UCSD-AML1 (cell line): ENCODE data around the gene GDPD5.
A peak's percentile ranks its signal among the peaks of the same experiment; 100 is the strongest.

Source experiments
- DNase-seq: peaks from one replicate; lab custom pipeline; 2025; ENCODE audit not compliant: unreplicated experiment; lab: John Stamatoyannopoulos, UW

GDPD5 gene

DNA sequence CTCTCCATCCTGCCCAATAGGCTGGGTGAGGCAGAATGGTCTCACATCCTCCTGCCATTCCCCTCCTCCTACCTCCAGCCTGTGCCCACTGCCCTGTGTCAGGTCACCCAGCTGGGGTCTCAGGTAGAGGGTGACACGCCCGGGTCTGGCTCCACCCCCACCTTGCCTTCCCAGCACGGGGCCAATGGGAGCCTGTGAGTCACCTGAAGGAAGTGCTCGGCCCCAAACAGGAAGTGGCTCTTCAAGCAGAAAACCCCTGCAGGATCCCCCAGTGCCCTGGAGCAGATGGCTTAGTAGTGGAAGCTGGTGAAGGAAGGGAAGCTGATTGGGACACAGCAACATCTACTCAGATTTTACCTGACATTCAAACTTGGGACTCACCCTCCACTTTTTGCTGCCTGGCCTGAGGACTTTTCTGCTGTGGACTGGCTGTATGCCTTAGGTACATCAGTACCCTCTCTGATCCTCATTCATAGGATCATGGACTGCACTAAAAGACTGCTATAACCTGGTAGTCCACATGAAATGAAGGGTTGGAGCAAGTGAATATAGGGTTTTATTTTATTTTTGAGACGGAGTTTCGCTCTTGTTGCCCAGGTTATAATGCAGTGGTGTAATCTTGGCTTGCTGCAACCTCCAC, 33.4 kb downstream of the GDPD5 start:
- DNase-seq: peak; percentile 65

DNA sequence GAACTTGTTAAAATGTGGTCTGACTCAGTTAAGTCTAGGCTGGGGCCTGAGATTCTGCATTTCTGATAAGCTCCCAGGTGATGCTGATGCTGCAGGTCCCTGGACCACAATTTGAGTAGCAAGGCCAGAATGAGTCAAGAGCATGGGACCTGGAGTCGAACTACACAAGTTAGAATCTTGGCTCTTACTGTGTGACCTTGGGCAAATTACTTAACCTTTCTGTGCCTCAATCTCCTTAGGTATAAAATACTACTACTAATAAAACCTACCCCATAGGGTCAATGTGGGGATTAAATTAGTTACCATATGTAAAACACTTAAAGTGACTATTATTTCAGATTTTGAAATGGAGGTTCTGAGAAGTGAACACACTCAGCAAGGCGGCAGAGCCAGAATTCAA, 34.3 kb downstream of the GDPD5 start:
- DNase-seq: no peak

DNA sequence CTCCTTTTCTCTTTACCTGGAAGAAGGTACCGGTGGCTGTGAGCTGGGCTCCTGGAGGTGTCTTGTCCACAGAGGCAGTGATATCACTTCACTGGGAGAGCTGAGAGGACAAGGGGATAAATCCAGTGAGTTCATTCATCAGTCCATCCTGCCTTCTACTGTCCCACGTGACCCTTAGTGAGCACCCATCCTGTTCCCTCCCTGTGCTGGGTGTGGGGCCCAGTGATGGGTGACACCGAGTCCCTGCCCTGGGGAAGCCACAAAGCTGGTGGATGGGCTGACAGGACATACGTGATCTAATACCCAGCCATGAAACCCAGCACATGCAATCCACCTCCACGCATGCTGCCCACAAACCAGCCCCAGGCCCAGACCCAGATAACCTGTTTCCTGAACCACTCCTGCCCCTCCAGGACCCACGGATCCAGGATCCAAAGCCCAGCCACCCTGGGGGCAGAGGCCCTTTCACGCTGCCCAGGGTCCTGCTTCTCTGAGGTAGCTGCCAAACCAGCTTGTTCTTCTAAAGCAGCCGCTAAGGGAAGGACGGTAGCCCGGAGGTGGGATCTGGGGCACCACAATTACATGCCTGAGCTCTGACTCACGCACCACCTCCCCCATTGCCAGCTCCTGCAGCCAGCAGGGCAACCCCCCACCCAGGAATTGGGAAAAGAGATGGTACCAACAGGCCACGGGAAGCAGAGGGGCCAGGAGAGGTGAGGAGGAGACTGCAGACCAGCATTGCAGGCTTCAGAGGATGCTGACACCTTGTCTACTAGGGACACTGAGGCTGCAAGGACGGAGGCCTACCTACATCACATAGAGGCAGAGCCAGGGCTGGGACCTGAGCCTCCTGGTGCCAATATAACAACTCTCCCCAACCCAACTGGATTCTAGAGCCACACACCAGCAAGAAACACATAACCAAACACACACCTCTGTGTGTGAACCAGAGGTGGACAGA, 35.2 kb downstream of the GDPD5 start:
- no peak for DNase-seq

DNA sequence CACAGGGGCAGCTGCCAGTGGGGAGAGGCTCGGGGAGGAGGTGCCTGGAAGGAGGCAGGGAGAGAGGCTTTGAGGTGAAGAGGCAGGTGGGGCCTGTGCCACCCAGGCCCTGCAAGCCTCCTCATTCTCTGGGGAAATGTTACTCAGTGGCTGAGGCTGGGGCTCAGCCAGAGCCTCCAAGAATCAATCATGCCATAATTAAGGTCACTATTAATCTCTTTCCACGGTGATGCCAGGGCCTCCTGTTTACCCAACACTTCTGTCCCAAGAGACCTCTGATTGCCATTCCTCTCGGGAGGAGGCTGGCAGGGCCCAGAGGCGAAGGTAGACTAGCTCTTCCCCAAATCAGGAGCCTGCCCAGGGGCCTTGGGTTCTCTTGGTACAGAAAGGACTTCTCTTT, 38.4 kb downstream of the GDPD5 start:
- DNase-seq: no peak

DNA sequence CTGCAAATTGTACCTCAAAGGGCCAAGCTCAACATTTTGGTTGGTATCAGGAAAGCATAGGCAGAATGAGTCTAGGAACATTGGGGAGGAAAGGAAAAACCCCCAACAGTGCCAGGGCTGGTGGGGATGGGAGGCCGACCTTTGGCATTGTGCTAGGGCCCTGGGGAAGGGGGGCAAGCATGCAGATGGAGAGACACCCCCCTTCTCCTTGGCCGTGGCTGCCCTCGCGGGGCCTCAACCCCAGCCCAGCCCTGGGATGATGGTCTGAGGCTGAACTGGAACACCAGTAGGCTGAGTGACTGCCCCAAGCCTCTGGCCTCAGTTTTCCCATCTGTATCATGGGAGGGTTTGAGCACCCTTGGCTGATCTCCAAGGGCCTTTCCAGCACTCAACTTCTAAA, 40.0 kb downstream of the GDPD5 start:
- DNase-seq: no peak

DNA sequence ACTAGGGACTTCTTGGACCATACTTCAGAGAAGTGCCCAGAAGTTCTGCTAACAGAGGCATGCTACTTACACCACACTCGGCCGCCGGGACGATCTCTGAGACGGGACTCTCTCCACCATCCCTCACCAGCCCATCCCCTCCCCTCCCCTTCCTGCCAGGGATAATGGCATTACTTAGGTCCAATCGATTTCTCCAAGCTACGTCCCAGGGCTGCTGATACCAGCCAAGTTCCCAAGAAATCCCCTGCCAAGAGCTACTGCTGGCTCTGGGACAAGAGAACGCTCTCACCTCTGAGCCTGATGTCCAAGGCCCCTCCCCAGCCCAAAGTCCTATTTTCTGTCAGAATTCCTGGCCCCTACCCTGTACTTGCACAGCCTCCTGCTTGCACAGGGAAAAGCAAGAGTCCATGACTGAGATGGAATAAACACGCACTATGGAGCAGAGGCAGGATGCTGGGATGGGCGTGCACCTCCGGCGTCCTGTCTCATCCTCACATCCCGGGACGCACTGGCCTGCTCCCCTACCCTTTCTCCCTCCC, 42.7 kb downstream of the GDPD5 start:
- DNase-seq: no peak

DNA sequence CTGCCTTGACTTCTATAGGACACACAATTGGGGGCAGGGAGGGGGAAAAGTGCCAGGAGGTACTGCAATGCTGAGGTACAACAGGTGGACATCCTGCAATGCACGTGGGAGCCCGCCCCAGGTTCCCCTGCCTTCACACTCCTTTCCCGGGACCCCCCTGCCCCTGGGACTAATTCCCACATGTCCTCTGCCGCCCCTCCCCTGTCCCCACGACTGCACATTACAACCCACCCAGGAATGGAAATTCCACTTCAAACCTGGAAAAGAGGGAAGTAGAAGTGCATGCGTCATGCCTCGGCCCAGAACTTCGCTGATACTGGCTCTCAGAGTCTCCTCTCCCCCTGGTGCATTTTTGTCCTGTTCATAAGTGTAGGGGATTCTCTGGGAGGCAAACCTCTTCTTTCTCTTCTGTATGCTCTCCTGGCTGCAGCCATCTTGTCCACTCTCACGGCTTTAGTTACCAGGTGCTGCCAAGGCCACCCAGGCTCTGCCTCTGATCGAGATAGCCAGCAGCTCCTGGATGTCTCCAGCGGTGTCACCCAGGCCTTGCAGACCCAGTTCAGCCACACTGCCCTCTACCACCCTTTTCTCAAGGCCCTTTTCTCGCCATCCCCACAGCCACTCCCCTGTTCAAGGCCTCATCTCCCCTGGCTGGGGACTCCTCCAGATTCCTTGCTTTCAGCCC, 43.7 kb downstream of the GDPD5 start:
- DNase-seq: no peak

DNA sequence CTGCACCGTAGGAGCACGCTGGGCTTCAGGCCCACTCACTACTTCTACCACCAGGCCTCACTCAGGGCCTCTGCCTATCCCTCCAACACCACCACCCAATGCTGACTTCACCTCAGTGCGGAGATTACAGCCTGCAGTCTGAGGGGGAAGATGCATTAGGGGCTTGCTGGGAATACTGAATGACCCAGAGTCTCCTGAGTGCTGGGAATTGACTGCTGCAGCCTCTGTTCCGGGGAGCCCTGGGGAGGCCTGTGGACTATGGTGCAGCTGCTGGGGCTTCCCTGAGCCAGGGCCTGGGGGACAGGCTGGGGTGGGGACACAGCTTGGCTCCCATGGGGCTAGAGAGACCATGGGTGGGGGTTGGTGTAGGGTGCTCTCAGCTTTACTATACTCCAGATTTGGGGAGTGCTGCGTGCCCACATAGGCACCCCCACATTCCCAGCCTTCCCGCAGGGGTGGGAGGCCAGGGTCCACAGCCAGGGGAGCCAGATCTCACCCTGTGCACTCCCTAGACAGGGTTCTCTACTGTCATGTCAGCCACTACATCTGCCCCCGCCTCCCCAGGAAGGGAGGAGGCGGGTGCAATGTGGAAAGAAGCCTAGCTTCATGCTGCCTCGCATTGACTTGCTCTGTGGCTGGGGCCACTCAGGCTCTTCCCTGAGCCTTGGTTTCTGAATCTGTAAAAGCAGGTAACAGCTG, 44.4 kb downstream of the GDPD5 start:
- DNase-seq: no peak

DNA sequence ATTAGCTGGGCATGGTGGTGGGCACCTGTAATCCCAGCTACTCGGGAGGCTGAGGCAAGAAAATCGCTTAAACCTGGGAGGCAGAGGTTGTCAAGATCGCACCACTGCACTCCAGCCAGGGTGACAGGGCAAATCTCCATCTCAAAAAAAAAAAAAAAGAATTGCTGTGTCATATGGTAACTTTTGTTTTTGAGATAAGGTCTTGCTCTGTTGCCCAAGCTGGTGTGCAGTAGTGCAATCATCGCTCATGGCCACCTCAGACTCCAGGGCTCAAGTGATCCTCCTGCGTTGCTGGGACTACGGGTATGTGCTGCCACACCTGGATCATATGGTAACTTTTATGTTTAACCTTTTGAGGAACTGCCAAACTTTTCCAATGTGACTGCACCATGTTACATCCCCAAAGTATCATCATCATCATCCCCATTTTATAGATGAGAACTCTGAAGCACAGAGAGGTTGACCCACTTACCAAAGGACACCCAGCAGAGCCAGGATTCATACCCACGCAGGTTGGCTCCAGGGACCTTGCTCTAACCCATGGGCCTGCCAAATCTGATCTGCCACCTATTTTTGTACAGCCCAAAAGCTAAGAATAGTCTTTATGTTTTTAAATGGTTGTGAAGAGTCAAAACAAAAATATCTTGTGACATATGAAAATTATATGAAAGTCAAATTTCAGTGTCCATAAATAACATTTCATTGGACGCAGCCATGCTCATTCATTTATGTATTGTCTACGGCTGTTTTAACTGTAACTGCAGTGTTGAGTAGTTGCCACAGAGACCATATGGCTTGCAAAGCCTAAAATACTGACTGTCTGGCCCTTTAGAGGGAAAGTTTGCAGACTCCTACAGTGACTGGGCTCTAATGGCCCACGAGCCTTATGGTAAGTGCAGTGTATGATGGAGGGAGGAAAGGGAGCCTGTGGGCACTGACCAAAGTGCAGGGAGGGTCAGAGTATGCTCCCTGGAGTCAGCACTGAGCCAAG, 45.3 kb downstream of the GDPD5 start:
- DNase-seq: no peak

DNA sequence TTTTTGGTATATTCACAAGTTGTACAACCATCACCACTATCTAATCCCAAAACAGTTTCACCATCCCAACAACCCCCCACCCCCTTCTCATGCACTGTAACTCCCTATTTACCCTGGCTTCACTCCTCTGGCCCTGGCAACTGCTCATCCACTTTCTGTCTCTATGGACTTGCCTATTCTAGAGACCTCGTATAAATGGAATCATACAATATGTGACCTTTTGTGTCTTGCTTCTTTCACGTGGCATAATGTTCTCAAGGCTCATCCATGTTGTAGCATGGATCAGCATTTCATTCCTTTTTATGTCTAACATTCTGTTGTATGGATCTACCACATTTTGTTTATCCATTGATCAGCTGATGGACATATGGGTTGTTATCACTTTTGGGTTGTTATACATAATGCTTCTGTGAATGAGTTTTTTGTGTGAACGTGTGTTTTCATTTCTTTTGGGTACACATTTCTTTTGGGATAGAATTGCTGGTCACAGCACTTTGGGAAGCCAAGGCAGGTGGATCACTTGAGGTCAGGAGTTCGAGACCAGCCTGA, 46.1 kb downstream of the GDPD5 start:
- DNase-seq: no peak

DNA sequence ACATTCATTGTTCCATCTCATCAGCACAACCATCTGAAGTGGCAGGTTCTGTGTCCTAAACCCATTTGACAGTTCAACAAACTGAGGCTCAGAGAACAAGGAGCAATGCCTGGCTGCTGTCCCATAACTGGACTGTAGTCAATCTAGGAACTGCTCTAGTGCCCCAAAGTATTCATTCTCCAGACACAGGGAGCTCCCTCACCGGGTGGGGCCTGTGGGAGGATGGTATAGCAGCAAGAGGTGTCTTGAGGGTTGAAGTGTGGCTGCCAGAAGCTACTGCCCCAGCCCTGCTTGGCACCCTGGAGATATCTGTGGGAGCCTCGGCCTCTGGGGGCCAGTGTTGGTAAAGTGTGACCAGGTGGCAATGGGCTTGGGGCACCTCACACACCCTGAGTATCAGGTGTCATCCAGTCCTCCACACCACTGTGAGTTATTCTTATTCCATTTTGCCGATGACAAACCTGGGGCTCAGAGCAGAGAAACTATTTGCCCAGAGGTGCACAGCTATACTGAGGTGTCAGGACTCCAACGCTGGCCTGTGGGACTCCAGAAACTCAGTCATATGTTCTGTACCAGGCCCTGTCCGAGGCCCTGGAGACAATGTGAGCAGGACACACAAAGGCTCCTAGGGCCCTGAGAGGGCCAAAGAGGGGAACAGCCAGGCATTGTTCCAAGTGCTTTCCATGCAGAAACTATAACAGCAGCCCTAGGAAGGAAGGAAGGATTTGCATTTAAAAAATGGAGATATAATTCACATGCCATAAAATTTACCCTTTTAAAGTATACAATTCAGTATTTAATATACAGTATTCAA, 46.8 kb downstream of the GDPD5 start:
- DNase-seq: no peak

DNA sequence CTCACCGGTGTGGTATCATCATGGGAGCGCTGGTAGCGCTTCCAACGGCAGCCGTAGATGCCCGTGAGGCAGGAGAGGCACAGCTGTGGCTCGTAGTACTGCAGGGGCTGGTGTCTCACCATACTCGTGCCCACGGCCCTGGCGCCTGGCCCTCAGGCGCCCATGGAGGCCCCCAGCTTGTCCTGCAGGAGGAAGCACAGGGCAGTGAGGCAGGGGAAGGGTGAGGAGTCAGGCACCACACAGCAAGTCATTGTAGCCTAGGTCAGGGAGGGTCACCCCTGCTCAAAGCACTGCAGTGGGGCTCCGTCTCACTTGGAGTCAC, 48.2 kb downstream of the GDPD5 start:
- no peak for DNase-seq

DNA sequence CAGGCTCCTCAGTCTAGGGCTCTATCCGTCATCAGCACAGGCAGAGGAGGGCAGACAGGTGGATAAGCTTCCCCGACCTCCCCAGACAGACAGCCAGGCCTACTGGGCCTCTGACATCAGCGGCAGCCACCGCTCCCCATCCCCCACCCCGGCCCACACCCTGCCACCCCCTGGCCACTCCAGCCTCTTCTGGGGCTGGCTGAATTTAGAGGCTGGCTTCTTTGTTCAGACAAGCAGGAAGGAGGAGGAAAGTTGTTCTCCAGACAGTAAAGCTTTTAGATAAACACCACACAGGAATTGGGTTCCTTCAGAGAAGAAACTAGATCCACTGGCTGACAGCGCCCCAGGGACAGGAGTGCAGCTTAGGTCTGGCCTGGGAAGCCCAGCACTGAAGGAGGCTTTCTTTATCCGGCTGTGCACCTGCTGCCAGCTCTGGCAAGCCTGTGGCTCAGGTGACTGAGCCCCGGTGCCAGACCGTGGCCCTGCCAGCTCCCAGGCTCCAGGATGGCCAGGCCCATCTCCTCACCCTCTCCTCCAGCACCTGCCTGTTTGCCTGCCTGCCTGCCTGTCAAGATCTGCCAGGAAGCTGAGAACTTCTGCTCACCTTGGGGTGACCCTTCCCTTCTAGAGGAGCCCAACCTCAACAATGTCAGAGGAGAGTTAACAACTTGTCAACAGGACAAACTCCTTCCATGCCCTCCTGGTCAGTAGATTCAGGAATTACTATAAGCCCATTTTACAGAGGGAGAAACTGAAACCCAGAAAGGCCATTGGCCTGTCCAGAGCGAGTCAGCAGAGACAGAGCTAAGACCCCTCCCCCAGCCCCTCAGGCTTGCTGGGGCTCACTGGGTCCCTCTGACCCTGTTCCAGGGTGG, 48.8 kb downstream of the GDPD5 start:
- no peak for DNase-seq

DNA sequence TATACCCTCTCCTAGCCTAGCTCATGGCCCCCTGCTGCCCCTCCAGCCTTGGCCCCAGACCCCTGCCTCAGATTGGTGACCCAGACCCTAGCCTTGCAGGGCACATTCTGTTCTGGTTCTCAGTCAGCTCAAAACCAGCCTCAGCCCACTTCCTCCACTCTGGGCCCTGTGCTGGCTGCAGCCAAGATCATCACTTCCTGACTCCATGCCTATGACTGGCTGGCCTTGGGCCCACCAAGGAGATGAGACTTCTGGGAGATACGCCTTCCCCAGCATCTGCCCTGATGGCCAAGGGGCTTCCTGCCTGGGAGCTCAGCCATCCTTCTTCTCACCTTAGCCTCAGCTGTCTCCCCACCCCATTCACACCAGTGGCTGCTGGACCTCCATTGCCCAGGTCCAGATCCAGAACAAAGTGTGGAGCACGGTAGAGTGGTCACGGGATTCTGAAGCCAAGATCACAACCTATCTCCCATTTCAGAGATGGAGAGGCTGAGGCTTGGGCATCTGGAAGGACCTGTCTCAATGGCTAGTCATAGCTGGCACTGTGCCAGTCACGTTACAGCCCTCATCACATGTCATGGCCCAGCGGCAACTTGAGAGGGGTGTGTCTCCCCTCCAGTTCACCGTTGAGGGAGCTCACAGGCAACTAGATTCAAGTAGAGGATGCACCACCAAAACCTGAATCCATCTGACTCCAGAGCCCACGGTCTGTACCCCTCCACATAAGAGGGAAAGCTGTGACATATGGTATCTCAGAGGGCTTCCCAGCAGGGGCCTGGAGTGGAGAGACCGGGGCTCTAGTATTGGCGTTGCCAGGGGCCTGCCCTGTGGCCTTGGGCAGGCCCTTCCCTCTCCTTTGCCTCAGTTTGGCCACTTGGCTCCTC, 49.7 kb downstream of the GDPD5 start:
- DNase-seq: peak; percentile 73

DNA sequence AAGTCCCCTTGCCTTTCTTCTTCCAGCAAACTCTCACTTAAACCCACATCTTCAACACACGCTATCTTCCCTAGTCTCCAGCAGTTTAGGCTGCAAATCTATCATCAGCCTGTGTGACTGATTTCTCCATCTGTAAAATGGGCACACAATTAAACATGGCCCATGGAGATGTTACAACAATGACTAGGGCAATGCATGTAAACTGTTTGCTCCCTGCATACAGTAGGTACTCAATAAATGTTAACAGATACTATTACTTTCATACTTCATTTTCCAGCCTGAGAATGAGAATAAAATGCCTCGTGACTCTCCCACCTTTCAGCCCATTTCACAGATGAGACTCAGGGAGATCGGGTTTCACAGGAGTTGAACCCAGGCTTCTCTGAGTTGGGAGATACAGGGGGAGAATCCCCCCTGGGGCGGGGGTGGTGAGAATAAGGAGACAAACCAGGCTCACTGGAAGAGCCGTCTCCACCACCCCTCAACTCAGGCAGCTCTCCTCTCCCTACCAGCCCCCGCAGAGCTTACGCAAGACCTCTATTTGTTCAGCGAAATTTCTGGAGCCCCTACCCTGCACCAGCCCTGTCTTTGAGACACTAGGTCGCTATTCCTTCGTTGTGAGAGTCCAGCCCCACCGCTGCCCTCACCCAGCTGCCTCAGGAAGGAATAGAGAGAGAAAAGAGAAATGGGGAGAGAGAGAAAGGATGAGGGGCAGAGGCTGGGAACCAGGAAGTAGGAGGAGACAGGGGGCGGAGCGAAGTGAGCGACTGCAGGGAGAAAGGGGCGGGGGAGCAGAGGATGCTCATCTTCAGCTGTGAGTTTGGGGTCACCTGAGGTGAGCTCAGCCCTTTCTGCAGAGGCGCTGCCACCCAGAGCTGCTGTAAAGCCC, 50.6 kb downstream of the GDPD5 start:
- DNase-seq: peak; percentile 73

DNA sequence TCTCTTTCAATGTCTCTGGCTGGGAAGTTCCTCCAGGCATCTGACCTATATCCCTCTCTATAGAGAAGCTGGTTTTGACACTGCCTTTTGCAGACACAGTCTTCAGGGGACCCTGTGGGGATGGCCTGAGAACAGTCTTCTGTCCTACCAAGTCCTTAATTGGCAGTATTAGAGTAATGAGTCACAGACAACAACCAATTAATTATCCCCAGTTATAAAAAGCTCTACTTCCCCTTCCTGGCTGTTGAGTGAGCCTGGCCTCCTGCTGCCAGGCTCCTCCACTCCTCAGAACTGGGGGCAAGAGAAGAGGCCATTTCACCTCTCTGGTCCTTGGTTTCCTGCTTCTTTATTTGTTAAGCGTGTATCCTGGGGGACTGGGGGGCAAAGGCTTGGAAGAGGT, 51.5 kb downstream of the GDPD5 start:
- peak; percentile 40 for DNase-seq
